B cell (primary cell): ENCODE results near the gene QKI.

Experiments used
- EZH2 ChIP-seq: IDR thresholded peaks from 2 replicates; pipeline ENCODE4 v1.6.1; 2012; ENCODE audit warnings: borderline replicate concordance, low read depth, mild to moderate bottlenecking, moderate library complexity, low read length; ENCODE audit not compliant: insufficient read depth, poor library complexity, severe bottlenecking
- TF ChIP-seq, protein P1 (sequence below): fragments of 200-600 bp; IDR thresholded peaks from one replicate; pipeline ENCODE4 v1.8.0; 2022; ENCODE audit warnings: antibody characterized with exemption, mild to moderate bottlenecking

DNA sequence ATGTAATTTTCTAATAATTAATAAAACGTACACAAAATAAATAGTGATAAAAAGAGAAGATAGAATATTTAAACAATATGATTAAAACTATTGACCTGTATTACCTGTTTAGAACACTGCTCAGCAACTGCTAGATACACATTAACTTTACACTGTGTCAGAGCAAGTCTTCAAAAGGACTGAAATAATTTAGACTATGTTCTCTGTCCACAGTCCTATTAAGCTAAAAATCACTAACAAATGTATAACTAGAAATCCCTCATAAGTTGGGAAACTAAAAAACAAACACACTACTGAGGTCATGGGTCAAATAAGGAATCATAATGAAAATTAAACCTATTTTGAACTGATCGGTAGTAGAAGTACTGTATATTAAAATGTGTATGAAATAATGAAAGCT, 181.7 kb downstream of the QKI start:
- TF ChIP-seq, protein P1, sequence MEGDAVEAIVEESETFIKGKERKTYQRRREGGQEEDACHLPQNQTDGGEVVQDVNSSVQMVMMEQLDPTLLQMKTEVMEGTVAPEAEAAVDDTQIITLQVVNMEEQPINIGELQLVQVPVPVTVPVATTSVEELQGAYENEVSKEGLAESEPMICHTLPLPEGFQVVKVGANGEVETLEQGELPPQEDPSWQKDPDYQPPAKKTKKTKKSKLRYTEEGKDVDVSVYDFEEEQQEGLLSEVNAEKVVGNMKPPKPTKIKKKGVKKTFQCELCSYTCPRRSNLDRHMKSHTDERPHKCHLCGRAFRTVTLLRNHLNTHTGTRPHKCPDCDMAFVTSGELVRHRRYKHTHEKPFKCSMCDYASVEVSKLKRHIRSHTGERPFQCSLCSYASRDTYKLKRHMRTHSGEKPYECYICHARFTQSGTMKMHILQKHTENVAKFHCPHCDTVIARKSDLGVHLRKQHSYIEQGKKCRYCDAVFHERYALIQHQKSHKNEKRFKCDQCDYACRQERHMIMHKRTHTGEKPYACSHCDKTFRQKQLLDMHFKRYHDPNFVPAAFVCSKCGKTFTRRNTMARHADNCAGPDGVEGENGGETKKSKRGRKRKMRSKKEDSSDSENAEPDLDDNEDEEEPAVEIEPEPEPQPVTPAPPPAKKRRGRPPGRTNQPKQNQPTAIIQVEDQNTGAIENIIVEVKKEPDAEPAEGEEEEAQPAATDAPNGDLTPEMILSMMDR = no peak
- TF ChIP-seq EZH2 = no peak
